SW480 (cell line): ENCODE data around the gene STX18.
A peak's percentile ranks its signal among the peaks of the same experiment; 100 is the strongest.
"Not testable (repeated sequence)": the region's sequence is repeated elsewhere in the genome, so short reads cannot be mapped to it uniquely, and the experiment has no call there.

ENCODE experiments used
- DNase-seq: peaks from one replicate; pipeline ENCODE4 v3.0.0-alpha.2; 2016; ENCODE audit warnings: low spot score

Gene STX18

DNA sequence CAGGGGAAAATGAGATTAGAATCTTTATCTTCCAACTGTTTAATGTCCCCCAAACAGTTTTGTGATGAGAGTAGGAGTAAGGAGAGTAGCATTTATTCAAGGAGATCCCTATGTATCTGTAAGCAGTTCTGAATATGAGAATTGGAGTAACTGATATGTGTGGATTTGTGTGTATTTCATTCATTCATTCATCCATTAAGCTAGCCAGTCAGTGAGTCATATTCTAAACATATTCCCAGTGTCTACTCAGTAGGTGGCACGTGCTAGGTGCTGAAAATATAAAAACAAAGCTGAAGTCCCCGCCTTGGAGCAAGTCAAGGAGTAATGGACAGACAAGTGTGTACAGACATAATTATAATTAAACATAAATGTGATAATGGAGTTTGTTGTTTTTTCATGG, 12.4 kb upstream of the STX18 start:
- DNase-seq, result no peak

DNA sequence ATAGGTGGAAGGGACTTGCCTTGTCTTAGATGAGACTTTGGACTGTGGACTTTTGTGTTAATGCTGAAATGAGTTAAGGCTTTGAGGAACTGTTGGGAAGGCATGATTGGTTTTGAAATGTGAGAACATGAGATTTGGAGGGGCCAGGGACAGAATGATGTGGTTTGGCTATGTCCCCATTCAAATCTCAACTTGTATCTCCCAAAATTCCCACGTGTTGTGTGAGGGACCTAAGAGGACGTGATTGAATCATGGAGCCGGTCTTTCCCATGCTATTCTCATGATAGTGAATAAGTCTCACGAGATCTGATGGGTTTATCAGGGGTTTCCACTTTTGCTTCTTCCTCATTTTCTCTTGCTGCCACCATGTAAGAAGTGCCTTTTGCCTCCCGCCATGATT, 10.2 kb upstream of the STX18 start:
- not testable (repeated sequence) for DNase-seq

DNA sequence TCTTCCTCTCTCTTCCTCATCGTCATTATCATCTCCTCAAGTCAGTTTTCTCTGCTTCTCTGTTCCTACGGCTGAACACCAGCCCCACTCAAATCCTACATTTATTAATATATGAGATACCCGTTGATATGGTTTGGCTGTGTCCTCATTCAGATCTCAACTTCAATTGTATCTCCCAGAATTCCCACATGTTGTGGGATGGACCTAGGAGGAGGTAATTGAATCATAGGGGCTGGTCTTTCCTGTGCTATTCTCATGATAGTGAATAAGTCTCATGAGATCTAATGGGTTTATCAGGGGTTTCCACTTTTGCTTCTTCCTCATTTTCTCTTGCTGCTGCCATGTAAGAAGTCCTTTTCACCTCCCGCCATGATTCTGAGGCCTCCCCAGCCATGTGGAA, 8.3 kb upstream of the STX18 start:
- not testable (repeated sequence) for DNase-seq

DNA sequence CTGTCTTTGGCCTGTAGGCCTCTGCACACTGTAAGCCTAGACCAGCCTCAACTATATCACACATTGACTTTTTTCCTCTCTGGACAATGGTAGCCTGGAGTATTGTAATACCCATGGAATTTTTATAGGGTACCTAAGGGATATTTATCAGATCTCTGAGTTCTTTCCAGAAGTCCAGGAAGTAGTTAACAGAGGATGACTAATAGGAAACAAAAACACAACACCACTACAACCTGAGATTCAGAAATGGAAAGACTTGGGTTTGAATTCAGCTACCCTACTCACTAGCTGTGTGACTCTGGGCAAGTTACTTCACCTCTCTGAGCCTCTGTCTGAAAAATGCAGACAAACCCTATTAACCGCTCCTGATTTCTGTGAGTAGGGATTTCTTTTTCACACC, 7.7 kb upstream of the STX18 start:
- DNase-seq, result no peak

DNA sequence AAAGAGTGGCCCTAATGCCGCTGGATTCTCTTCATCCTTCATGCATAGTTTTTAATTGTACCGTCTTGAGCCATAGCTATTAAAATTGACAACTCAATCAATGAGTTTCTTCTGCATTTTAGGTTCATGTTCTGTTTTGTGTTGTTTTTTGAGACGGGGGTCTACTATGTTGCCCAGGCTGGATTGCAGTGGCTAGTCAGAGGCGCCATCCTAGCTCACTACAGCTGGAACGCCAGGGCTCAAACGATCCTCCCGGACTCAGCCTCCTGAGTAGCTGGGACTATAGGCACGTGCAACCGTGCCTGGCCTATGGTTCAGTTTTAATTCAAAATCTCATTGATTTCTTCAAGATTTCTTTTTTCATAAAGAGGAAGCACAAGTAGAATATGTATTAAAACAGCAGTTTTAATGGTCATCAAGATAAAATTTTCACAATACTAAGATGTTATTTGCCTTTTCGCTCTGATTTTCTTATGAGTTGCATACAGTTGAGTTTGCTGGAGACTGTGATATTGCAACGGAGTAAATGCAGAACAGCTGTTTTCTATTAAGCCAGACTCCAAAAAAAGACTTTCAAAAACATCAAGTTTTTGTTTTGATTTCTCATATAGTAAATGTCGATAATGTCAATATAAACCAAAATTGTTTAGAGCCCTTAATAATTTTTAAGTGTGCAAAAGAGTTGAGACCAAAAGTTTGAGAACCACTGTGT, 1.1 kb upstream of the STX18 start:
- DNase-seq, result no peak

DNA sequence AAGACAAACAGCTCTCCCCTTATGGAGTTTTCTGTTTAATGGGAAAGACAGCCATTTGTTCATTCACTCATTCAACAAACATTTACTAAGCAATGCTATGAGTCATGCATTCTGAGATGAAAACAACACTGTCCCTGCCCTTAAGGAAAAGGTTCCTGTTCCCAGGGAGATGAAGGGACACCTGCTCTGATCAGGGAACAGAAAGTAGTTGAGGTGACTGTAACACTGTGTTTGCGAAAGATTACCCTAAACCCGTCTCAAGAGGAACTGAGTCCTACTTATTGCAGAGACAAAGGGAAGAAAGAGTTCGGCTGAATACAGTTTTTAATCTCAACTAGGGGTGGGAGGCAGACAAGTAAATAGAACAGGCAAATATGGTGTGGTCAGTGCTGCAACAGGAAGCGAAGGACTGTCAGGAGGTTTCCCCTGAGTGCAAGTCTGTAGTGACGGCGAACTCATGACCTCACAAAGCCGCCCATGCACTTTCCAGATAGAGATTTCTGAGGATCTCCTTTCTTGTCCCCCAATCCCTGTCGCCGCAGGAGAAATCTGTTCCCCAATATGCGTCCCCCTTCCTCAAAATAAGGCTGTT, 712 bp downstream of the STX18 start:
- peak; percentile 39 for DNase-seq

DNA sequence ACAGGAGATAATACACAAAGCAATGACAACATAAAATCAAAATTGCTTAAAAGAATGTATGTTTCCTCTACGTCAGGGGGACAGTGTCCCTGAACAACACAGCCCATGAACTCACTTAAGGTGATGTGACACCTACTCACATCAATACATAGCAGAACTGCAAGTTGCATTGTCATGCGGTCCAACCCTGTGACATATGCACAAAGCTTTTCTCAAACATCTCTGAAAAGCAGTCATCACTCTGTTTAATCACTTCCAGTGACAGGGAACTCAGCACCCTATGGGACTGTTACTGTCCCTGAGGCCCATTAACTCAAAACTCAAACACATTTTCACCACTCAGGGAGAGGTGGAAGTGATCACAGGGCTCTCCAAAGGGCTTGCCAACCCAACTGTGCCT, 2.4 kb downstream of the STX18 start:
- DNase-seq, result no peak

DNA sequence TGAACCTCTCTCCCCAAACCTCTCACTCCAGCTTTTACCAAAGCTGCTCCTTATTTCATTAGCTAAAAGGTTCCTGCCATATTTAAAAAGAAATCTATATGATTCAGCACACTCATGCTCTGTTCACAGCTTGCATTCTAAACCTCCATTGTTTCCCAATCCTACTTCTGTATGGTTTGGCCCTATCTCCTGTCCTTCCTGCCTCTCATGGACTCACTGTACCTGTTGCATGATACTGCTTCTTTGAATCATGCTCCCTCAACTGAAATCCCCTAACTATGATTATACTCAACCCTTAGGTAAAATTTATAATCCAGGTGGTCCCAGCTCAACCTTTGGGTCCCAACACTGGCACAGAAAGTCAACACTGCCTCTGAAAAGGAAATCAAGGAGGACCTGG, 6.3 kb downstream of the STX18 start:
- no peak for DNase-seq

DNA sequence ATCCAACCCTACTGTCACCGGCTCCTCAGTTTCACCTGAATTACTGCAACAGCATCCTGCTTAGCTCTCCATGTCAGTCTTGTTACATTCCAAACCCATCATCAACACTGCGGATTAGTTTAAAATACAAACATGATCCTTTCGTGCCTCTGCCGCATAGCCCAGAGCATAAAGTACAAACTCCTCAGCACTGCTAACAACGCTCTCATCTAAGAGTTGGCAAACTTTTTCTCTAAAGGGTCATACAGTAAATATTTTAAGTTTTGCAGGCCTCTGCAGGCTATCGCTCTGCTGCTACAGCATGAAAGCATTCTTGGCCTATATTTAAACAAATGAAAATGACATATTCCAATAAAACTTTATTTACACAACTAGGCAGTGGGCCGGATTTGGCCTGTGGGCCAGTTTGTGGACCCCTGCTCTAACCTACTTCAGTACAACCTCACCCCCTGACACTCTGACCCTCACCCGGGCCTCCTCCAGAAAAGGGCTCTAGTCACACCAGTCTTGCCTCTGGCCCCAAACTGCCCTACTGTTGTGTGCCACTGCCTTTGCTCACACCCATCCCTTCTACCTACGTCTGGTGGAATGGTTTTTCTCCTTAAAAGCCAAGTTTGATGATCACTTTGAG, 7.2 kb downstream of the STX18 start:
- DNase-seq, result no peak

DNA sequence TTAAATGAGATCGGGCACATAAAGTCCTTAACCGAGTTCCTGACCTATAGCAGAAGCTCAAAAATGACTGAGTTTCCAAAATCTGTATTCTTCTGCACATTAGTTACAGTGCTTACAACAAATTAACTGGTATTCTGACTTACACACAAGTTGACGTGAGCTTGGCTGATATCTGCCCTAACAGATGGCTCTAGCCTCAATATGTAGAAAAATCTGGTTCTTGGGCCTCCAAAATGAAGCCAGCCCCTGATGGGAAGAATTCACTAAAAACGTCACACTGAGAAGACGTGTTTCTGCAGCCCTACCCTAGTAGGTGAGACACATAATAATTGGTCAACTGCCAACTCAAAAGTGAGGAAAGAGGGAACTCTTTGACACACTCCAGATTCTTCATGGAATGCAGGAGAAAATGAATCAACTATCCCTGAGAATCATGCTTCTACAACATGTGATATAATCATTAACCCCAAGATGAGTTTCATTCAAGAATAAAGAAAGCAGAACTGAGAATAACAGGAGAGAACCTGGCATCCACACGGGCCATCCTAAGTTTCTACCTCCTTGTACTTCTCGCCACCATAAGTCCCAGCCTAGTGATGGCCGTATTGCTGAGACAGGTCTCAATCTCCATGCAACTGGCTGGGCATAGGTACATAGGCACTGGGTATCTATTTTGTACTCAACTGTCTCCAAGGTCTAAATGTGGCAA, 8.2 kb downstream of the STX18 start:
- no peak for DNase-seq

DNA sequence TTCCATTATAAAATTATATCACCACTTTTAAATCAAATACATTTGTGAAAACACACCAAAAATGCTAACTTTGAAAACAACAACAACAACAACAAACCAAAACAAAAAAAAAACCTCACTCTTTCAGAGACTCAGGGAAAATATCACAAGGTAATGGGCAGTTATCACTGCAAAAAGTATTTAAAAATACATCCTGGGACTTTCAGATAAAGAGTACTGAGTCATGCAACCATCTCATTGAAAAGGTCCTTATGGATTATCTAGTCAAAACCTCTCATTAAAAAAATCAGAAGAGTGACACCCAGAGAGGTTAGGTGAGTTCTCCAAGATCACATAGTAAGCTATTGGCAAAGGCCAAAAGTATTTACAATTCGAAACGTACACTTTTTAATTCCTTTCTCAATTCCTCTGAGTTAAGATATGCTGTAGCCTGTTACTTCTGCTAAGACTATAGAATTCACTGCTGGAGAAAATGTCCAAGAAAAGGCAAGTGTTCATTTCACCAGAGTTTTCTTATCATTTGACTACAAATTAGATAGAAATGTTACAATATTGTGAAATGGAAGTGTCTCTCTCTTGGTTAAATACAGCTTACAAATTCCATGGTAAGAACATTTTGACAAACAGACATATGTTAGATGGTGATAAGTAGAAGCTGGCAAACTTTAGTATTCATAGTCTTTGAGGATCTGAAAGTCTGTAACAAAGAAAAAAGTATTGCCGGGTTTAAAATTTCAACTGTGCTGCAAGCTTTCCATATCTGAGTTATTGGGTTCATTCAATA, 9.3 kb downstream of the STX18 start:
- DNase-seq, result no peak

DNA sequence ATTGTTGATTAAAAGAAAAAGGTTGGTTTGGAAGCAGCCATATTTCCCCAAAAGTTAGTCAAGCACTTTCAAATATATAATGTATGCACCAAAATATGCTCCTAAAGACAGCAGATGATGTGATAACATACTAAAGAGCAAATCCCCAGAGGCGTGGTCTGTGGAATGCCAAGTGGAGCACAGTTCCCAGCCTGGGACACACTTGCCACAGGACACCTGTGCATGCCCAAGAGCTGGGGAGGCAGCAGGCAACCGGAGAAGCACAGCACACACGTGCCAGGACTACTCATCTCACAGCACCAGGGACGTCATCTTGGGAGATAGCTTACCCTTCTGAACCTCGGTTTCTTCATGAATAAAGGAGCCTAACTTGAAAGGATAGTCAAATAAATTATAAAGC, 12.5 kb downstream of the STX18 start:
- DNase-seq, result no peak

DNA sequence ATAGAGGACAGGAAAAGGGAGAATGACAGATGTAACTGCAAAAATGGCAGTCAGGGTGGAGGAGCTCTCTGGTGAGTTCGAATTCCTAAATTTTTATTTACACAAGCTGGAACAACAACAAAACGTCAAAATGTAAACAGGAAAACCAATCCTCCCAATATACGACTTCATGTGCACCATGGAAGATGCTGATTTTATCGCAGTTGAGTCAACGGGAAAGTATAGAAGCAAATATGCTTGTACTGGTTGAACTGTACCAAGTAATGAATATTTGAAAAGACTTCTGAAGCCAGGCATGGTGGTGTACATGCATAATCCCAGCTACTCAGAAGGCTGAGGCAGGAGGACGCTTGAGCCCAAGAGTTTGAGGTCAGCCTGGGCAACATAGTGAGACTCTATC, 15.4 kb downstream of the STX18 start:
- no peak for DNase-seq

DNA sequence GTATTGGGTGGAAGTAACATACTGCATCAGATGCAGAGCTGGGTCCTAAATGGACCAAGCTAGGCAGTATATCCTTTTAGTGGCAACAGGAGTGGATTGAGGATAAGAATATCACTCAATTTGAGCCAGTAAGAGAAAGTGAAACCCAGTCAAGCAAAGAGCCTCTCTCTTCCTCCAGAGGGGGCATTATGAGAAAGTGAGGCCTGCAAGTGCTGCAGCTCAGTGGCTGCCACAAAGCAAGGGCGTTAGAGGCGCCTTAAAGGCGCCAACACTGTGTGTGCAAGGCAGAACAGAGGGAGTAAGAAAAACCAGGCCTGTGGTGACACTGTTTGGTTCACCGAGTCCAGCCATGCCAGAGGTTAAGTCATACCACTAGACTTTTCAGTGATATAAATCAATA, 17.5 kb downstream of the STX18 start:
- no peak for DNase-seq

DNA sequence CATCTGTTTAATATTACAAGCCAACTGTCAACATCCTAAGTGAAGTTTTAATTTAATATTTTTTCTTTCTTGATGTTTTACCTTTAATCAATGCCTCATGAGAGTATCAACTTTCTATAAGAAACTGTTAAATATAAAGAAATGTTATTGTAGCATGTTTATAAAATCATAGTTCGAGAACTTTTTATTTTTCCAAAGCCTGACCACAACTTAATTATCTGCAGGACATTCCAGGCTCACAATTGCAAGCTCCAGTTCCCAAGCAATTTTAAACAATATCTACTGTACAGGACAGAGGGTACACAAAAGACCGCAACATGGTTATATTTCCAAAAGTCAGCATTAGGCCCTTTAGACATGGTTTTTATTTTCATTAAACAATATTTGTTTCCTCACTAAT, 20.1 kb downstream of the STX18 start:
- DNase-seq, result no peak

DNA sequence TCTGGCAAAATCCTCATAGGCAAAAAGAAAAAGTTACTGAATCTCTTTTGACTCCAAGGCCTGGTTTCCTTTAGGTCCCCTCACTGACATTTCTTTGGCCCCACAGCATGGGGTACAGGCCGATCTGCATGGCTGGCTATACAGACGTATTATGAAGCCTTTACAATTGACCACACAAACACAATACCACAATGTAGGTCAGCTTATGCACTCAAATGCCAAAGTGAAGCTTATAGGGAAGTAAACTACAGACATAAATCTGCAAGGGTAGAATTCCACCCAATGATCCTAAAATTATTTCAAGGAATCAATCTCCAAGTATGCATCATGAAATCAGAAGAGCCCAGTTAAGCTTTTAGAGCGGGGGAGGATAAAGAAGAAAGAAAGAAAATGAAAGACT, 20.7 kb downstream of the STX18 start:
- DNase-seq, result no peak

DNA sequence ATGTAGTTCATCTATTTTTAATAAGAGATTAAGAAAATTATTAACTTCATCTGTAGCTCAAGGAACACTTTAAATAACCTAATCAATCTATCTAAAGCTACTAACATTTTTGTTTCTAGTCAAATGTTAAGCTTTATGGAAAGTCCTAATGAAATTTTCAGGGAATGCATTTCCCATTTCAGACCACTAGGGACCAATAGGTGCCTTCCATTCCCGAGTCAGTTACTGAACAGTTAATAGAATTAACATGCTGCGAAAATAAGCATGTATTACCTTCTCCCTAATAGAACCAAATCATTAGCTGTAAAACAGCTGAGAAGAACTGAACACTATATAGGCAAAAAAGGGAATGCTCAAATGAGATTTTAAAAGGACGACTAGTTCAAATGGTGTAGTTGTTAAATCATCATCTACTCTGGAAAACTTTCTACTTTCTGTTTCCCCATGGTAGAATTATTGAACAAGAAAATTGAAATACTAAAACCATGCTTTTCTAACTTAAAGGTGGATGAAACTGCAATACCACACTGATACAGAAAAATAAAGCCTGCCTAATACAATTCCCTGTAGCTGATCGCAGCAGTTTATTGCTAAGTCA, 22.5 kb downstream of the STX18 start:
- DNase-seq, result peak; percentile 16

DNA sequence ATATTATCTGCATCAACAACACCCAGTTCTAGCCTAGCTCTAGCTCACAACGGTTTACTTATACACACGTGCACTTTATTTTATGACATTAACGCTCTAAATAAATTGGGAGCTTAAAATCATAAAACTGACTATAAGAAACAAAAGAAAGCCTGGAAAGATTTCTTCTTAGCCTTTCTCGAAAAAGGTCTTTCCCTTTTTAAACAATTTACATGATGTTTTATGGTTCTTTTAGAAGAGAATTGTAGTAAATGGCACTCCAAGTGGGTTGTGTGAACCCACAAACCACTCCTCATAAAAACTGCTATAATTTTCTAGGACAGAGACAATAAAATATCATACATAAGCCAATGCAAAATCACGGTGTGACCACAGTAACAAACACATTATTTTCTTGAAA, 23.1 kb downstream of the STX18 start:
- no peak for DNase-seq

DNA sequence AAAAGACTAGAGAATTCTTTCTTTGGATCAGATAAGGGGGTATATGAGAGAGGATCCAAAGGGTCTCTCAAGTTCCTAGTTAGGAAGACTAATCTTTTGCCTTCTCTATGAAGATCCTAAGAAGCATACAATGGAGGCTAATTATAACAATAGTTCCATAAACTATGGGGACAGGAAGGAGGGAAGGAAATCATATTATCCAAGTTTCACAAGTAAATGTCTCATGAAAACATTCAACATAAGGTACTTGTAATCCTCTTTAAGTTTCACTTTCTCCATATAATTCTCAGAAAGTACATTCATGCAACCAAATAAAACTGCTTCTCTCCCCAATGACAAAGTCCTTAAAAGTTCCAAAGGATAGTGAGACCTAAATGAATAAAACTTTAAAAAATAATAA, 27.1 kb downstream of the STX18 start:
- DNase-seq, result no peak

DNA sequence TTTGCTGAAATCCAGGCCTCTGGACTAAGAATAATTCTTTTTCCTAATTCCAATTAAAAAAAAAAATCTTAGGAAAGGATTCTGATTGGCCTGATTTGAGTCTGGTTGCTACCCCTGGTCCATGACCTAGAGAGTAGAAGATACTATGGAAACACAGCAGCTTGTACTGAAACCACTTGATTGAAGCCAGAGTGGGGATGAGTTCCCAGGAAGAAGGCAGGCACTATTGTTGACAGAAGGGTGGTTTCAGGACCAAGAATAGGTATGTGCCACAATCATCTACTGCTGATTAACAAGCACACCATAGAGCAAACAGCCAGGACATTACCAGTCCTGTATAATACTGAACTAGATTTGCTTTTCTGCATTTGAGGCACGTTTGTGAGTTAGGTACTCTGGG, 29.6 kb downstream of the STX18 start:
- DNase-seq, result no peak

DNA sequence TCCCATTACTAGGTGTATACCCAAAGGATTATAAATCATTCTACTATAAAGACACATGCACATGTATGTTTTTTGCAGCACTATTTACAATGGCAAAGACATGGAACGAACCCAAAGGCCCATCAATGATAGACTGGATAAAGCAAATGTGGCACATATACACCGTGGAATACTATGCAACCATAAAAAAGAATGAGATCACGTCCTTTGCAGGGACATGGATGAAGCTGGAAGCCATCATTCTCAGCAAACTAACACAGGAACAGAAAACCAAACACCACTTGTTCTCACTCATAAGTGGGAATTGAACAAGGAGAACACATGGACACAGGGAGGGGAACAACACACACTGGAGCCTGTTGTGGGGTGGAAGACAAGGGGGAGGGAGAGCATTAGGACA, 31.2 kb downstream of the STX18 start:
- DNase-seq, result not testable (repeated sequence)

DNA sequence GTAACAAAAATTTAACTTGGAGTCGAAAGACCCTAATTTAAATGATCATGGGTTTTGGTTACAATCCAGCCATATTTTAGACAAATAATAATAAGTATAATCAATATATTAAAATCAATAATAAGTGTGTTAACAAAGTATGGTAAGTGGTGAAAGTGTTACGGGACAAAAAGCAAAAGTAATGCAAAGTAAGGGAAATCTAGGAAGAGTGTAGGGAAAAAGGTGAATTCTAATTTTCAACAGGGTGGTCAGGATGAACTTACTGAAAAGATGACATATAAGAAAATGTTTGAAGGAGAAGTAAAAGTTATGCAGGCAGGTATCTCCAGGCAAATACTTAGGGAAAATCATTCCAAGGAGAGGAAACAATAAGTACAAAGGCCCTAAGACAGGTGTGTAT, 32.3 kb downstream of the STX18 start:
- DNase-seq, result no peak
